ENCODE results near the gene YWHAG. TPM values are rescaled to one million over a fixed set of nuclear protein-coding genes. Genes with fewer than 3 reads are reported as not detected.

Gene YWHAG
- polyA plus RNA-seq, 1 of the 3 experiments (the other 2 are of a cell fraction) = 60.4 TPM

DNA sequence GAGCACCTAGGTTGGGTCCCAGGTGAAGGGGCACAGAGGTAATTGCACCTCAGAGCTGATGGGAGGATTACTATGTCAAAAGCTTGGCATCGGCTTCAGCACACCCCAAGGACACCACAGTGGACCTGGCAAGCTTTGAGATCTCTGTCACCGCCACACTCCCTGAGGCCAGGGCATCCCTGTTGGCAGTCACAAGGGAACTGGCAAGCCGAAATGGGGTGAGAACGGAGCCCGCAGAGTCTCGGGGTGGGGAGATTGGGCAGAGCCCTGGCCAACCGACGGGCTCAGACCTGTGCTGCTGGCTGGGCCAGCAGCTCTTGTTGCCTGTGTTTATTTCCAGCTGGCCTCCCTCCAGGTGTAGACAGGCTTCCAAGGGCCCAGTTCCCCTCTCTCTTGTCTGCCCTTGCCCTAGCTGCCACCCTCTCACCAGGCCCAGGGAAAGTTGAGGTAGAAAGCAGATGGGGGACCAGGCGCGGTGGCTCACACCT, 53.9 kb downstream of the YWHAG start:
- no peak overlapping the region for H3K27ac ChIP-seq (ENCODE audit: low read depth in 2 of 2, low read length in 1 of 2)
- H3K4me3 ChIP-seq (ENCODE audit: low read depth in 2 of 2, low read length in 1 of 2) = no peak overlapping the region
- POLR2A ChIA-PET = interaction anchor here (0.6 to 2.1 kb wide), 2 partner anchors 17 to 20 kb away, joined by 5 read pairs; no protein-coding TSS in a partner anchor
- TF ChIP-seq, protein P1, sequence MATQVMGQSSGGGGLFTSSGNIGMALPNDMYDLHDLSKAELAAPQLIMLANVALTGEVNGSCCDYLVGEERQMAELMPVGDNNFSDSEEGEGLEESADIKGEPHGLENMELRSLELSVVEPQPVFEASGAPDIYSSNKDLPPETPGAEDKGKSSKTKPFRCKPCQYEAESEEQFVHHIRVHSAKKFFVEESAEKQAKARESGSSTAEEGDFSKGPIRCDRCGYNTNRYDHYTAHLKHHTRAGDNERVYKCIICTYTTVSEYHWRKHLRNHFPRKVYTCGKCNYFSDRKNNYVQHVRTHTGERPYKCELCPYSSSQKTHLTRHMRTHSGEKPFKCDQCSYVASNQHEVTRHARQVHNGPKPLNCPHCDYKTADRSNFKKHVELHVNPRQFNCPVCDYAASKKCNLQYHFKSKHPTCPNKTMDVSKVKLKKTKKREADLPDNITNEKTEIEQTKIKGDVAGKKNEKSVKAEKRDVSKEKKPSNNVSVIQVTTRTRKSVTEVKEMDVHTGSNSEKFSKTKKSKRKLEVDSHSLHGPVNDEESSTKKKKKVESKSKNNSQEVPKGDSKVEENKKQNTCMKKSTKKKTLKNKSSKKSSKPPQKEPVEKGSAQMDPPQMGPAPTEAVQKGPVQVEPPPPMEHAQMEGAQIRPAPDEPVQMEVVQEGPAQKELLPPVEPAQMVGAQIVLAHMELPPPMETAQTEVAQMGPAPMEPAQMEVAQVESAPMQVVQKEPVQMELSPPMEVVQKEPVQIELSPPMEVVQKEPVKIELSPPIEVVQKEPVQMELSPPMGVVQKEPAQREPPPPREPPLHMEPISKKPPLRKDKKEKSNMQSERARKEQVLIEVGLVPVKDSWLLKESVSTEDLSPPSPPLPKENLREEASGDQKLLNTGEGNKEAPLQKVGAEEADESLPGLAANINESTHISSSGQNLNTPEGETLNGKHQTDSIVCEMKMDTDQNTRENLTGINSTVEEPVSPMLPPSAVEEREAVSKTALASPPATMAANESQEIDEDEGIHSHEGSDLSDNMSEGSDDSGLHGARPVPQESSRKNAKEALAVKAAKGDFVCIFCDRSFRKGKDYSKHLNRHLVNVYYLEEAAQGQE (IDR thresholded peaks at IDR 0.05; ENCODE audit: low read depth, low read length) = no peak
- TF ChIP-seq, protein P2, sequence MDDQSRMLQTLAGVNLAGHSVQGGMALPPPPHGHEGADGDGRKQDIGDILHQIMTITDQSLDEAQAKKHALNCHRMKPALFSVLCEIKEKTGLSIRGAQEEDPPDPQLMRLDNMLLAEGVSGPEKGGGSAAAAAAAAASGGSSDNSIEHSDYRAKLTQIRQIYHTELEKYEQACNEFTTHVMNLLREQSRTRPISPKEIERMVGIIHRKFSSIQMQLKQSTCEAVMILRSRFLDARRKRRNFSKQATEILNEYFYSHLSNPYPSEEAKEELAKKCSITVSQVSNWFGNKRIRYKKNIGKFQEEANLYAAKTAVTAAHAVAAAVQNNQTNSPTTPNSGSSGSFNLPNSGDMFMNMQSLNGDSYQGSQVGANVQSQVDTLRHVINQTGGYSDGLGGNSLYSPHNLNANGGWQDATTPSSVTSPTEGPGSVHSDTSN (IDR thresholded peaks at IDR 0.05) = 0 out of 2 replicates have a peak, but pooled peaks have one; percentile 7
- TF ChIP-seq TCF12 (IDR thresholded peaks at IDR 0.05) (0 out of 2 replicates have a peak, but pooled peaks have one; percentile 5), RFX5 (IDR thresholded peaks at IDR 0.05; ENCODE audit: low read length) (no peak), MEF2A (IDR thresholded peaks at IDR 0.05; ENCODE audit: borderline replicate concordance, low read depth) (no peak), MAX (IDR thresholded peaks at IDR 0.05; ENCODE audit: low read depth) (no peak), RCOR1 (IDR thresholded peaks at IDR 0.05; ENCODE audit: low read length) (no peak), GABPA (IDR thresholded peaks at IDR 0.05; ENCODE audit: low read depth) (no peak), EP300 (IDR thresholded peaks at IDR 0.05; ENCODE audit: borderline replicate concordance in 1 of 2, low read depth in 1 of 2, low read length in 1 of 2) (no peak), CTCF (IDR thresholded peaks at IDR 0.05) (no peak), YY1 (IDR thresholded peaks at IDR 0.05; ENCODE audit: low read depth) (no peak), TEAD4 (IDR thresholded peaks at IDR 0.05; ENCODE audit: borderline replicate concordance, insufficient read depth) (no peak), MXI1 (IDR thresholded peaks at IDR 0.05; ENCODE audit: low read depth, low read length) (no peak), FOSL2 (IDR thresholded peaks at IDR 0.05; ENCODE audit: borderline replicate concordance, low read depth) (no peak), ELF1 (IDR thresholded peaks at IDR 0.05) (no peak), NRF1 (IDR thresholded peaks at IDR 0.05; ENCODE audit: low read depth, low read length) (no peak), GATA2 (CRISPR knock-in tag; IDR thresholded peaks at IDR 0.05) (no peak), EZH2phosphoT487 (IDR thresholded peaks at IDR 0.05; ENCODE audit: borderline replicate concordance, low read depth) (no peak), FOXM1 (IDR thresholded peaks at IDR 0.05; ENCODE audit: low read depth) (no peak), SMC3 (IDR thresholded peaks at IDR 0.05; ENCODE audit: low read depth, low read length) (no peak), USF1 (IDR thresholded peaks at IDR 0.05; ENCODE audit: borderline replicate concordance, low read depth) (no peak), CHD2 (IDR thresholded peaks at IDR 0.05; ENCODE audit: low read length, partially characterized antibody) (no peak), NFIC (IDR thresholded peaks at IDR 0.05; ENCODE audit: borderline replicate concordance) (no peak), TAF1 (IDR thresholded peaks at IDR 0.05; ENCODE audit: borderline replicate concordance, low read depth, low read length) (no peak), POLR2AphosphoS5 (IDR thresholded peaks at IDR 0.05; ENCODE audit: low read depth, low read length) (0 out of 2 replicates have a peak, but pooled peaks have one; percentile 22), RAD21 (IDR thresholded peaks at IDR 0.05; ENCODE audit: low read length) (no peak)
- TF ChIP-seq, protein P3, sequence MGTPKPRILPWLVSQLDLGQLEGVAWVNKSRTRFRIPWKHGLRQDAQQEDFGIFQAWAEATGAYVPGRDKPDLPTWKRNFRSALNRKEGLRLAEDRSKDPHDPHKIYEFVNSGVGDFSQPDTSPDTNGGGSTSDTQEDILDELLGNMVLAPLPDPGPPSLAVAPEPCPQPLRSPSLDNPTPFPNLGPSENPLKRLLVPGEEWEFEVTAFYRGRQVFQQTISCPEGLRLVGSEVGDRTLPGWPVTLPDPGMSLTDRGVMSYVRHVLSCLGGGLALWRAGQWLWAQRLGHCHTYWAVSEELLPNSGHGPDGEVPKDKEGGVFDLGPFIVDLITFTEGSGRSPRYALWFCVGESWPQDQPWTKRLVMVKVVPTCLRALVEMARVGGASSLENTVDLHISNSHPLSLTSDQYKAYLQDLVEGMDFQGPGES (IDR thresholded peaks at IDR 0.05; ENCODE audit: low read depth, low read length) = no peak

More for the DNA sequence above, 53.9 kb downstream of the YWHAG start:
- H3F3A ChIP-seq (replicated peaks; ENCODE audit: insufficient read depth) = peaks cover 21% of the 10 kb centered on the region
- H3K9me2 ChIP-seq = no peaks in the 10 kb centered on the region
- H3K9me3 ChIP-seq = no peaks in the 10 kb centered on the region
- WGBS (ENCODE audit: low lambda C conversion rate) = 93% methylated on average over 8 of the region's 10 CpGs
- peak overlapping the region; percentile 87; the same call in 1 of the 2 replicates for H3K4me2 ChIP-seq
- peaks cover 3 to 10% of the 10 kb centered on the region in 2 experiments for H3K36me3 ChIP-seq (replicated peaks in 1 of 2; ENCODE audit: control insufficient read depth in 1 of 2, insufficient read depth in 2 of 2, low read length in 1 of 2)
- peaks cover 8% of the 10 kb centered on the region for H4K20me1 ChIP-seq (ENCODE audit: insufficient read depth)
- no peaks in the 10 kb centered on the region for H3K27me3 ChIP-seq (ENCODE audit: insufficient read depth)
- H3K9ac ChIP-seq = peak overlapping the region; percentile 88; the same call in 1 of the 2 replicates
- H2AFZ ChIP-seq (ENCODE audit: low read depth) = no peak overlapping the region
- CTCF ChIA-PET = interaction anchor here (1.1 to 31.3 kb wide), 5 partner anchors 10 to 127 kb away, joined by 3 to 774 read pairs (median 10); partner anchors contain the start of genes HSPB1 and SRRM3
- peaks cover 24% of the 10 kb centered on the region for H3K79me2 ChIP-seq (ENCODE audit: insufficient read depth)
- no peak for DNase-seq
- H3K4me1 ChIP-seq (ENCODE audit: control insufficient read depth in 1 of 2, insufficient read depth in 2 of 2, low read depth in 1 of 2, low read length in 1 of 2) = peaks cover 18 to 21% of the 10 kb centered on the region in 2 experiments; a peak in 2 of 4 replicates

Data from SK-N-SH (cell line).